H1 (cell line): ENCODE results near the gene TCN2. TPM values are rescaled to one million over a fixed set of nuclear protein-coding genes. Genes with fewer than 3 reads are reported as not detected.

Experiments
- CTCF ChIA-PET: fragments of 300-600 bp; sonication (Branson Sonifier 250); formaldehyde crosslinking; loops from one replicate; lab custom pipeline; 2021; ENCODE audit not compliant: partially characterized antibody; lab: Charles Lee
- POLR2A ChIA-PET: fragments of 300-600 bp; sonication (Branson Sonifier 250); formaldehyde crosslinking; loops from one replicate; lab custom pipeline; 2021; ENCODE audit warnings: inconsistent platforms; ENCODE audit not compliant: partially characterized antibody; lab: Charles Lee
- DNase-seq, 2 experiments: peaks; one replicate each; pipeline versions ENCODE4 v3.0.0 to v3.0.0-alpha.2; 2010 to 2022; ENCODE audit warnings: low spot score in 2 of 2, low read depth in 1 of 2, mixed read lengths in 1 of 2
- FAIRE-seq: peaks from 2 replicates; lab custom pipeline; 2011; peaks lifted over from hg19 to GRCh38; lab: Jason Lieb, UNC
- H2AFZ ChIP-seq: 2 replicates; pipeline ENCODE4 v1.8.1; 2012; ENCODE audit warnings: low read length, inconsistent platforms
- H2AK5ac ChIP-seq: 2 replicates; pipeline ENCODE4 v1.6.1; 2013; ENCODE audit warnings: low read depth, low read length
- H2BK120ac ChIP-seq: replicated peaks from 2 replicates; pipeline ENCODE3; 2013; ENCODE audit warnings: low read depth, low read length, inconsistent platforms
- H2BK12ac ChIP-seq: 2 replicates; pipeline ENCODE4 v1.6.1; 2013; ENCODE audit warnings: low read depth, low read length
- H2BK15ac ChIP-seq: 2 replicates; pipeline ENCODE4 v1.6.1; 2013; ENCODE audit warnings: low read length
- H2BK20ac ChIP-seq: 2 replicates; pipeline ENCODE4 v1.6.1; 2013; ENCODE audit warnings: low read length
- H2BK5ac ChIP-seq: 2 replicates; pipeline ENCODE4 v1.6.1; 2013; ENCODE audit warnings: low read depth, low read length
- H3K14ac ChIP-seq: 2 replicates; pipeline ENCODE4 v1.6.1; 2013; ENCODE audit warnings: inconsistent platforms; ENCODE audit not compliant: insufficient read length
- H3K18ac ChIP-seq: 2 replicates; pipeline ENCODE4 v1.6.1; 2013; ENCODE audit warnings: low read length; ENCODE audit errors: extremely low read depth
- H3K23ac ChIP-seq: 2 replicates; pipeline ENCODE4 v1.6.1; 2013; ENCODE audit warnings: inconsistent platforms; ENCODE audit not compliant: insufficient read length
- H3K23me2 ChIP-seq: 2 replicates; pipeline ENCODE4 v1.6.1; 2013; ENCODE audit warnings: low read depth, low read length
- H3K27ac ChIP-seq: 2 replicates; pipeline ENCODE4 v1.6.1; 2011; ENCODE audit warnings: low read depth, low read length, inconsistent platforms
- H3K27me3 ChIP-seq, 4 experiments: replicated peaks in 1 of 4; 1 replicate in 1 of 4; 2 replicates in 3 of 4; pipeline versions ENCODE4 v1.6.1 to v1.8.1; 2011 to 2013; ENCODE audit warnings: low read length in 3 of 4, mild to moderate bottlenecking in 3 of 4, inconsistent platforms in 2 of 4, mixed read lengths in 2 of 4, moderate library complexity in 1 of 4; ENCODE audit not compliant: control insufficient read depth in 3 of 4, insufficient read depth in 3 of 4; ENCODE audit errors: extremely low read depth in 1 of 4
- H3K36me3 ChIP-seq, 4 experiments: 2 replicates each; pipeline versions ENCODE4 v1.6.1 to v1.8.1; 2011 to 2013; ENCODE audit warnings: mild to moderate bottlenecking in 4 of 4, low read length in 3 of 4, moderate library complexity in 2 of 4, control low read depth in 1 of 4, inconsistent platforms in 1 of 4; ENCODE audit not compliant: insufficient read depth in 4 of 4, control insufficient read depth in 2 of 4
- H3K4ac ChIP-seq: replicated peaks from 2 replicates; pipeline ENCODE3; 2013; ENCODE audit warnings: low read length, low read depth, mixed read lengths, inconsistent platforms; ENCODE audit not compliant: insufficient read length
- H3K4me1 ChIP-seq, 4 experiments: replicated peaks in 1 of 4; 1 replicate in 1 of 4; 2 replicates in 3 of 4; pipeline versions ENCODE4 v1.6.1 to v1.8.1; 2011 to 2013; ENCODE audit warnings: low read length in 3 of 4, inconsistent platforms in 2 of 4, mixed read lengths in 1 of 4; ENCODE audit not compliant: insufficient read depth in 4 of 4, control insufficient read depth in 3 of 4
- H3K4me2 ChIP-seq, 2 experiments: 2 replicates each; pipeline versions ENCODE4 v1.6.1 to v1.8.1; 2011 to 2013; ENCODE audit warnings: low read depth in 2 of 2, low read length in 2 of 2, control low read depth in 1 of 2, inconsistent platforms in 1 of 2, mild to moderate bottlenecking in 1 of 2; ENCODE audit not compliant: insufficient read depth in 1 of 2
- H3K4me3 ChIP-seq, 4 experiments: fragments of 200-600, 300-600 bp in 1 of 4; sonication (generic), shearing (Covaris generic), sonication (Bioruptor Twin) in 1 of 4; 2 replicates each; pipeline versions ENCODE4 v1.5.1 to v1.8.1; 2011 to 2016; ENCODE audit warnings: low read length in 4 of 4, low read depth in 3 of 4, control low read depth in 2 of 4, inconsistent platforms in 2 of 4, mild to moderate bottlenecking in 2 of 4, mixed read lengths in 1 of 4, moderate library complexity in 1 of 4; ENCODE audit not compliant: insufficient read depth in 2 of 4; ENCODE audit errors: extremely low read depth in 1 of 4
- H3K56ac ChIP-seq: replicated peaks from 2 replicates; pipeline ENCODE3; 2013; ENCODE audit warnings: low read depth, mild to moderate bottlenecking, mixed read lengths, low read length, inconsistent platforms; ENCODE audit not compliant: insufficient read length
- H3K79me1 ChIP-seq: 2 replicates; pipeline ENCODE4 v1.6.1; 2013; ENCODE audit warnings: low read depth, low read length, control low read depth
- H3K79me2 ChIP-seq, 2 experiments: 2 replicates each; pipeline versions ENCODE4 v1.6.1 to v1.8.1; 2012 to 2013; ENCODE audit warnings: low read length in 2 of 2, mild to moderate bottlenecking in 2 of 2, inconsistent platforms in 1 of 2; ENCODE audit not compliant: insufficient read depth in 2 of 2, control insufficient read depth in 1 of 2
- H3K9ac ChIP-seq, 4 experiments: replicated peaks in 1 of 4; 1 replicate in 1 of 4; 2 replicates in 3 of 4; pipeline versions ENCODE4 v1.6.1 to v1.8.1; 2011 to 2013; ENCODE audit warnings: low read depth in 3 of 4, low read length in 3 of 4, control low read depth in 2 of 4, mild to moderate bottlenecking in 2 of 4, moderate library complexity in 2 of 4, inconsistent platforms in 1 of 4; ENCODE audit errors: extremely low read depth in 1 of 4
- H3K9me3 ChIP-seq, 2 experiments: 2 replicates each; pipeline versions ENCODE4 v1.6.1 to v1.8.1; 2012 to 2013; ENCODE audit warnings: mild to moderate bottlenecking in 2 of 2, moderate library complexity in 2 of 2, control low read depth in 1 of 2, inconsistent platforms in 1 of 2, low read depth in 1 of 2, low read length in 1 of 2, mixed read lengths in 1 of 2; ENCODE audit not compliant: insufficient read depth in 2 of 2
- H4K20me1 ChIP-seq, 2 experiments: replicated peaks in 1 of 2; 2 replicates each; pipeline versions ENCODE3 to v1.8.1; 2011 to 2013; ENCODE audit warnings: inconsistent platforms in 2 of 2, low read length in 2 of 2, mild to moderate bottlenecking in 1 of 2; ENCODE audit not compliant: insufficient read depth in 2 of 2, control insufficient read depth in 1 of 2
- H4K5ac ChIP-seq: 2 replicates; pipeline ENCODE4 v1.6.1; 2013; ENCODE audit warnings: low read length, low read depth, mixed read lengths, inconsistent platforms; ENCODE audit not compliant: insufficient read length
- H4K8ac ChIP-seq: 2 replicates; pipeline ENCODE4 v1.8.0; 2013; ENCODE audit warnings: mild to moderate bottlenecking, moderate library complexity, low read length, inconsistent platforms; ENCODE audit not compliant: insufficient read depth; ENCODE audit errors: extremely low read depth
- H4K91ac ChIP-seq: replicated peaks from 2 replicates; pipeline ENCODE3; 2013; ENCODE audit warnings: low read length, mixed read lengths, inconsistent platforms; ENCODE audit not compliant: insufficient read length
- CTCF ChIP-seq, 3 experiments: IDR thresholded peaks; 1 replicate in 2 of 3; 2 replicates in 1 of 3; pipeline versions ENCODE4 v1.5.1 to v1.6.1; 2011; ENCODE audit warnings: low read length in 3 of 3, mild to moderate bottlenecking in 3 of 3, inconsistent platforms in 2 of 3, low read depth in 1 of 3, moderate library complexity in 1 of 3; ENCODE audit not compliant: insufficient read depth in 1 of 3; ENCODE audit errors: control extremely low read depth in 1 of 3
- PHF8 ChIP-seq: fragments of 200-600 bp; sonication (generic); conservative IDR thresholded peaks from 2 replicates; pipeline ENCODE4 v1.7.1; 2012; ENCODE audit warnings: low read depth, mild to moderate bottlenecking, inconsistent platforms, low read length, moderate library complexity
- RAD21 ChIP-seq, 2 experiments: IDR thresholded peaks in 1 of 2; conservative IDR thresholded peaks in 1 of 2; 2 replicates each; pipeline ENCODE4 v1.6.1; 2011; ENCODE audit warnings: low read depth in 2 of 2, low read length in 2 of 2, improper control_type of control experiment in 1 of 2, inconsistent platforms in 1 of 2, mild to moderate bottlenecking in 1 of 2, moderate library complexity in 1 of 2
- WGBS, 2 experiments: shearing (Covaris generic) in 1 of 2; methylation state at CpG; one replicate each; pipeline versions ENCODE4 v1.1.6 to v1.1.7; 2013 to 2015; ENCODE audit warnings: low lambda C conversion rate in 2 of 2, mixed read lengths in 2 of 2, inconsistent platforms in 1 of 2, low coverage in 1 of 2, missing lambda C conversion rate in 1 of 2; ENCODE audit not compliant: insufficient replicate concordance in 2 of 2, insufficient coverage in 1 of 2, insufficient read length in 1 of 2; ENCODE audit errors: extremely low coverage in 1 of 2, missing lambda C conversion rate in 1 of 2; 5-methylcytosine and 5-hydroxymethylcytosine counted together
- polyA plus RNA-seq, 7 experiments: library from polyadenylated mRNA; depleted of rRNA in 3 of 7; stranded (reverse) in 5 of 7; unstranded in 2 of 7; fragments of >200 nt in 5 of 7; fragments of 200-250 nt in 2 of 7; gene quantifications; 1 replicate in 5 of 7; 2 replicates in 1 of 7; 4 replicates in 1 of 7; pipeline versions ENCODE4 v1.2.1 to v1.2.3, GENCODE V29; 2011 to 2013; ENCODE audit warnings: missing spikeins in 2 of 7, mixed read lengths in 2 of 7
- total RNA-seq: library from RNA; stranded (reverse); fragmentation: NEBNext Ultra II Directional; extraction: Animal tissue kit (Norgen Biotek cat#: 25700); gene quantifications from 2 replicates; pipeline ENCODE4 v1.2.1, GENCODE V29; 2021

The TCN2 gene
- total and polyA plus RNA-seq, 2 of the 8 experiments (the other 6 are each of a cell fraction or from before 2014, with no cell fraction given) = 30.0 to 87.8 TPM

DNA sequence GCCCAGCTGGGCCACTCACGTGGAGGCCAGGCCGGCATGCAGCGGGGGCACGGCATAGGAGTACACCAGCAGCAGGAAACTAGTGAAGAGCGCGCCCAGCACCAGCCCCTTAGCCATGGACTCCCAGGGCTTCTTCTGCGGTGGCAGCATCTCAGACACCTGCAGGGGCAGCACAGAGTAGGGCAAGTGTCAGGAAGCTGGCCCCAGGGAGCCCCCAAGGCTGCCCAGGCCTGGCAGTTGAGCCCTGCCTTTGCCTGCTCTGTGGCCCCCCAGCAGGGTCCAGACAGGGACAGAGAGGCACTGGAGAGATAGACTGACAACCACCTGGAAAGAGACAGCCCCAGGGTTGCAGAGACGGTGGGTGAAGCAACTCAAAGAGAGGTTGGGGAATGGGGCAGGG, 49.7 kb upstream of the TCN2 start:
- no peak overlapping the region for H3K23ac ChIP-seq
- H3K79me1 ChIP-seq = no peaks in the 10 kb centered on the region
- no peak overlapping the region for H2AFZ ChIP-seq
- H3K79me2 ChIP-seq = no peaks in the 10 kb centered on the region
- no peak overlapping the region for H3K4me2 ChIP-seq
- no peak overlapping the region for H3K4ac ChIP-seq
- H2BK15ac ChIP-seq = no peak overlapping the region
- H3K27ac ChIP-seq = no peak overlapping the region
- DNase-seq = no peak
- H3K23me2 ChIP-seq = no peaks in the 10 kb centered on the region
- H2BK5ac ChIP-seq = no peak overlapping the region
- H3K14ac ChIP-seq = no peak overlapping the region
- H3K56ac ChIP-seq = no peak overlapping the region
- FAIRE-seq = no peak
- CTCF ChIA-PET = interaction anchor here (0.6 to 4.7 kb wide), 24 partner anchors 8 to 198 kb away, joined by 3 to 17 read pairs (median 3); partner anchors contain the start of genes SLC35E4 and TCN2
- H4K5ac ChIP-seq = no peak overlapping the region
- H2BK12ac ChIP-seq = no peak overlapping the region
- peaks cover 0 to 9% (median 0%) of the 10 kb centered on the region in 4 experiments; a peak in 1 of 8 replicates for H3K36me3 ChIP-seq
- no peaks in the 10 kb centered on the region for H3K27me3 ChIP-seq
- no peaks in the 10 kb centered on the region for H3K9me3 ChIP-seq
- 89% methylated on average over 8 of the region's 8 CpGs; no CpG with 5 or more reads in 1 of the 2 experiments for WGBS, 2 experiments
- no peak overlapping the region for H3K9ac ChIP-seq
- POLR2A ChIA-PET = interaction anchor here (1.1 to 1.6 kb wide), 2 partner anchors 14 to 17 kb away, joined by 3 read pairs; no protein-coding TSS in a partner anchor
- peaks cover 0 to 2% of the 10 kb centered on the region in 2 experiments for H4K20me1 ChIP-seq
- H4K8ac ChIP-seq = no peak overlapping the region
- H3K18ac ChIP-seq = no peak overlapping the region
- H3K4me3 ChIP-seq = no peak overlapping the region
- no peak overlapping the region for H2BK20ac ChIP-seq
- H2BK120ac ChIP-seq = no peak overlapping the region
- H4K91ac ChIP-seq = no peak overlapping the region
- no peak overlapping the region for H2AK5ac ChIP-seq
- TF ChIP-seq CTCF (IDR thresholded peaks at IDR 0.05; ENCODE audit: control extremely low read depth in 1 of 3, insufficient read depth in 1 of 3, low read depth in 1 of 3, low read length in 3 of 3) (peak; percentile 47 to 56 (median 49)), PHF8 (no peak), RAD21 (IDR thresholded peaks at IDR 0.05 in 1 of 2, conservative IDR thresholded peaks at IDR 0.05 in 1 of 2; ENCODE audit: low read depth in 2 of 2, low read length in 2 of 2) (peak in 1 of 2 experiments; percentile 45; a peak in 2 of 4 replicates)
- peaks cover 0 to 18% (median 8%) of the 10 kb centered on the region in 4 experiments; a peak in 5 of 7 replicates for H3K4me1 ChIP-seq
